ENCODE measurements around the gene FGF9.

Gene FGF9

GRCh38 chr13:21719463-21719862, 48.6 kb downstream of the FGF9 start:
- DNase-seq: no peak

- DNase-seq: peak; percentile 66
Measured at GRCh38 chr13:21723807-21724505, 53.1 kb downstream of the FGF9 start.

- no peak for DNase-seq
Measured at GRCh38 chr13:21730186-21730880, 59.5 kb downstream of the FGF9 start.

- no peak for DNase-seq
Measured at GRCh38 chr13:21733475-21734263, 62.8 kb downstream of the FGF9 start.

GRCh38 chr13:21734961-21735360, 64.1 kb downstream of the FGF9 start:
- no peak for DNase-seq

GRCh38 chr13:21735701-21736401, 65.0 kb downstream of the FGF9 start:
- DNase-seq: peak; percentile 70

- DNase-seq: no peak
Measured at GRCh38 chr13:21736926-21737325, 66.1 kb downstream of the FGF9 start.

- DNase-seq: no peak
Measured at GRCh38 chr13:21738630-21739029, 67.8 kb downstream of the FGF9 start.

GRCh38 chr13:21739771-21740170, 68.9 kb downstream of the FGF9 start:
- DNase-seq: peak; percentile 1

- DNase-seq: no peak
Measured at GRCh38 chr13:21741396-21741979, 70.6 kb downstream of the FGF9 start.

- DNase-seq: no peak
Measured at GRCh38 chr13:21742096-21742495, 71.2 kb downstream of the FGF9 start.

GRCh38 chr13:21744149-21744548, 73.3 kb downstream of the FGF9 start:
- no peak for DNase-seq

GRCh38 chr13:21745307-21745706, 74.4 kb downstream of the FGF9 start:
- DNase-seq: no peak

GRCh38 chr13:21747456-21747855, 76.6 kb downstream of the FGF9 start:
- no peak for DNase-seq

GRCh38 chr13:21748166-21748565, 77.3 kb downstream of the FGF9 start:
- DNase-seq: peak; percentile 3

- DNase-seq: no peak
Measured at GRCh38 chr13:21749410-21749809, 78.5 kb downstream of the FGF9 start.

GRCh38 chr13:21752501-21752900, 81.6 kb downstream of the FGF9 start:
- DNase-seq: no peak

- DNase-seq: no peak
Measured at GRCh38 chr13:21753117-21753729, 82.3 kb downstream of the FGF9 start.
